Measurements from ENCODE around the gene DGKD. TPM values are rescaled to one million over a fixed set of nuclear protein-coding genes. Genes with fewer than 3 reads are reported as not detected.

DGKD gene
- total and polyA plus RNA-seq, 12 donors = 6.8 to 43.8 (median 16.5) TPM

- WGBS, 4 donors = 94 to 96% (median 95%) methylated on average over 14 of the region's 14 CpGs
- TF ChIP-seq CTCF (IDR thresholded peaks at IDR 0.05) (no peak), POLR2A (IDR thresholded peaks at IDR 0.05) (no peak)
- DNase-seq = peak in 3 of 7 donors; percentile 10 to 36 (median 17)
- no peak overlapping the region for H3K4me3 ChIP-seq
- no peak overlapping the region for H3K27ac ChIP-seq
- intact Hi-C loops (cut with DNase I) = no loop called here
- H3K9me3 ChIP-seq (replicated peaks in 1 of 3) = no peaks in the 10 kb centered on the region
- no peaks in the 10 kb centered on the region for H3K4me1 ChIP-seq (replicated peaks in 1 of 2)
- H3K27me3 ChIP-seq = no peaks in the 10 kb centered on the region
- peaks cover 0 to 39% of the 10 kb centered on the region in 2 donors for H3K36me3 ChIP-seq (replicated peaks in 1 of 2)
Observed at GRCh38 chr2:233476063-233476410, 121.7 kb downstream of the DGKD start.

GRCh38 chr2:233476651-233477547 is 122.6 kb downstream of the DGKD start:
- H3K36me3 ChIP-seq (replicated peaks in 1 of 2) = peaks cover 0 to 47% of the 10 kb centered on the region in 2 donors
- intact Hi-C loops (cut with DNase I) = no loop called here
- WGBS, 4 donors = 94 to 95% (median 95%) methylated on average over 38 to 45 of the region's 45 CpGs

GRCh38 chr2:233477548-233478433 is 123.5 kb downstream of the DGKD start:
- Histone ChIP-seq H3K36me3 (replicated peaks in 1 of 2) (peaks cover 0 to 56% of the 10 kb centered on the region in 2 donors), H3K9me3 (replicated peaks in 1 of 3) (no peaks in the 10 kb centered on the region), H3K27me3 (no peaks in the 10 kb centered on the region), H3K4me3 (no peak overlapping the region), H3K4me1 (replicated peaks in 1 of 2) (no peaks in the 10 kb centered on the region), H3K27ac (no peak overlapping the region)
- intact Hi-C loops (cut with DNase I) = no loop called here
- peak in 2 of 7 donors; percentile 9 to 45 for DNase-seq
- TF ChIP-seq CTCF (IDR thresholded peaks at IDR 0.05) (no peak), POLR2A (IDR thresholded peaks at IDR 0.05) (no peak)
- 95 to 97% (median 95%) methylated on average over 8 to 29 of the region's 29 CpGs for WGBS, 4 donors

More at GRCh38 chr2:233476651-233477547, 122.6 kb downstream of the DGKD start:
- Histone ChIP-seq H3K27ac (no peak overlapping the region), H3K4me1 (replicated peaks in 1 of 2) (no peaks in the 10 kb centered on the region), H3K4me3 (no peak overlapping the region), H3K27me3 (no peaks in the 10 kb centered on the region), H3K9me3 (replicated peaks in 1 of 3) (no peaks in the 10 kb centered on the region)
- no peak for TF ChIP-seq CTCF (IDR thresholded peaks at IDR 0.05)
- no peak for TF ChIP-seq POLR2A (IDR thresholded peaks at IDR 0.05)
- peak in 4 of 7 donors; percentile 8 to 45 (median 14) for DNase-seq
